Measurements from ENCODE around the gene CHADL. TPM values are rescaled to one million over a fixed set of nuclear protein-coding genes. Genes with fewer than 3 reads are reported as not detected.
A peak's percentile ranks its signal among the peaks of the same experiment; 100 is the strongest.

The CHADL gene
- total RNA-seq (10 to 100 TPM in 1 of 9 donors, 1 to 10 TPM in 8; 1.4 to 10.2 (median 3.3) TPM), polyA plus RNA-seq (10 to 100 TPM in 1 of 3 donors, 1 to 10 TPM in 1, under 1 TPM in 1; 0.15 to 21.9 (median 9.2) TPM)
- long read RNA-seq, donor 1, result 0 reads
- long read RNA-seq, donor 2, result 0 reads
- long read RNA-seq, donor 3, result 0 reads
- long read RNA-seq, donor 4, result 0 reads
- long read RNA-seq, donor 5, partial matches to known transcripts, result 17 of 17 reads
- long read RNA-seq, donor 5, other reads (novel, unspliced or antisense), result 0 of 17 reads
- long read RNA-seq, donor 6, partial matches to known transcripts, result 3 of 3 reads
- long read RNA-seq, donor 6, other reads (novel, unspliced or antisense), result 0 of 3 reads
- long read RNA-seq, donor 7, result 0 reads
- long read RNA-seq, donor 8, result 0 reads
- long read RNA-seq, donor 9, result 0 reads
- long read RNA-seq, donor 10, result 0 reads

- H3K4me1 ChIP-seq (replicated peaks in 1 of 2), result peaks cover 8 to 13% of the 10 kb centered on the region in 2 donors
- 67 to 87% (median 75%) methylated on average over 4 to 24 of the region's 24 CpGs for WGBS, 4 donors
- no peaks in the 10 kb centered on the region for H3K27me3 ChIP-seq
- H3K4me3 ChIP-seq, result no peak within 1 kb of the TSS
- H3K27ac ChIP-seq, result peak within 1 kb of the TSS in 1 of 5 donors; percentile 24
- H3K36me3 ChIP-seq (replicated peaks in 1 of 2), result peaks cover 0 to 1% of the 10 kb centered on the region in 2 donors
- H3K9me3 ChIP-seq (replicated peaks in 1 of 3), result no peaks in the 10 kb centered on the region
- peak in 1 of 7 donors; percentile 72 for DNase-seq
- intact Hi-C loops (cut with DNase I), result no loop called here
- TF ChIP-seq CTCF (IDR thresholded peaks at IDR 0.05) (no peak), POLR2A (IDR thresholded peaks at IDR 0.05) (no peak)
Observed at GRCh38 chr22:41240377-41241132, at the start of gene CHADL. TSS of gene CHADL (minus strand) at chr22:41240931. CDS start at chr22:41240881, 50 bp downstream.

DNA sequence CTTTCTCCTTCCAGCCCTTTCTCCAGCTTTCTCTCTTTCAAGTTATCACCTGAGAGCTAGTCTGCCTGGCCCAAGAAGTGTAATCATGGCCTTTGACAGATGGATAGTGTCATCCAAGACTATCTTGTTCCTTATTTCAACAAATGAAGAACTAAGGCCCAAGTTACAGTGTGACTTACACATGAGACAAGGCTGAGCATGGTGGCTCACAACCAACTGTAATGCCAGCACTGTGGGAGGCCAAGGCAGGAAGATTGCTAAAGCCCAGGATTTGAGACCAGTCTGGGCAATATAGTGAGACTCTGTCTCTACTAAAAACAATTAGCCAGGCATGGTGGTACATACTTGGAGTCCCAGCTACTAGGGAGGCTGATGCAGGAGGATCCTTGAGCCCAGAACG, 48.9 kb upstream of the CHADL start:
- no peak for DNase-seq
- Histone ChIP-seq H3K27me3 (no peaks in the 10 kb centered on the region), H3K4me3 (no peak overlapping the region), H3K27ac (peak overlapping the region in 2 of 5 donors; percentile 14 to 75), H3K9me3 (replicated peaks in 1 of 3) (no peaks in the 10 kb centered on the region), H3K4me1 (replicated peaks in 1 of 2) (peaks cover 0 to 31% of the 10 kb centered on the region in 2 donors), H3K36me3 (replicated peaks in 1 of 2) (peaks cover 0 to 2% of the 10 kb centered on the region in 2 donors)
- intact Hi-C loops (cut with DNase I), result no loop called here
- TF ChIP-seq CTCF (IDR thresholded peaks at IDR 0.05) (no peak), POLR2A (IDR thresholded peaks at IDR 0.05) (no peak)
- 88 to 100% (median 94%) methylated on average over 1 of the region's 1 CpG for WGBS, 4 donors

GRCh38 chr22:41288245-41288946, 47.7 kb upstream of the CHADL start:
- TF ChIP-seq CTCF (IDR thresholded peaks at IDR 0.05) (no peak), POLR2A (IDR thresholded peaks at IDR 0.05) (peak in 1 of 2 donors; percentile 38)
- WGBS, 4 donors, result 28 to 42% (median 37%) methylated on average over 8 to 9 of the region's 9 CpGs
- Histone ChIP-seq H3K9me3 (replicated peaks in 1 of 3) (no peaks in the 10 kb centered on the region), H3K4me3 (no peak overlapping the region), H3K27ac (peak overlapping the region; percentile 69 to 84 (median 71)), H3K27me3 (no peaks in the 10 kb centered on the region), H3K36me3 (replicated peaks in 1 of 2) (peaks cover 0 to 8% of the 10 kb centered on the region in 2 donors), H3K4me1 (replicated peaks in 1 of 2) (peaks cover 0 to 37% of the 10 kb centered on the region in 2 donors)
- intact Hi-C loops (cut with DNase I), result no loop called here
- peak in 6 of 7 donors; percentile 38 to 66 (median 48) for DNase-seq

Data from adrenal gland (tissue), 19 donors.